ENCODE results near the gene EDAR.

Gene EDAR

DNA sequence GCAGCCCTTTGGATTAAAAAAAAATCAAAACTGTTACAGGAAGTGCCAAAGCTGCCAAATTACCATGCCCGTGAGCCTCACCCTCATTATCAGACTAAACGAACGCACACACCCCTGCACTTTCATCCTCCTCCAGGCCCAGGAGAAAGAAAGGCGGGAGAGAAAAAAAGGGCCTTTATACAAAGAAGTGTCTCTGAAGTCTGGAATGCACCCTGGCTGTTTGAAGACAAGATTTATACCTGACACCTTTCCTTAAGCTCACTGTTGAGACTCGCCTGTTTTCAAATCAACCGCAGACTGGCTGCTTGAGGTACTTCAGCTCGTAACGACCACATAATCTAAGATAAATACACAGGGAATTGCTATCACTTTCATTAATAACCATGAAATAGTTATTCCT is 31.0 kb downstream of the EDAR start:
- TF ChIP-seq, protein P1, sequence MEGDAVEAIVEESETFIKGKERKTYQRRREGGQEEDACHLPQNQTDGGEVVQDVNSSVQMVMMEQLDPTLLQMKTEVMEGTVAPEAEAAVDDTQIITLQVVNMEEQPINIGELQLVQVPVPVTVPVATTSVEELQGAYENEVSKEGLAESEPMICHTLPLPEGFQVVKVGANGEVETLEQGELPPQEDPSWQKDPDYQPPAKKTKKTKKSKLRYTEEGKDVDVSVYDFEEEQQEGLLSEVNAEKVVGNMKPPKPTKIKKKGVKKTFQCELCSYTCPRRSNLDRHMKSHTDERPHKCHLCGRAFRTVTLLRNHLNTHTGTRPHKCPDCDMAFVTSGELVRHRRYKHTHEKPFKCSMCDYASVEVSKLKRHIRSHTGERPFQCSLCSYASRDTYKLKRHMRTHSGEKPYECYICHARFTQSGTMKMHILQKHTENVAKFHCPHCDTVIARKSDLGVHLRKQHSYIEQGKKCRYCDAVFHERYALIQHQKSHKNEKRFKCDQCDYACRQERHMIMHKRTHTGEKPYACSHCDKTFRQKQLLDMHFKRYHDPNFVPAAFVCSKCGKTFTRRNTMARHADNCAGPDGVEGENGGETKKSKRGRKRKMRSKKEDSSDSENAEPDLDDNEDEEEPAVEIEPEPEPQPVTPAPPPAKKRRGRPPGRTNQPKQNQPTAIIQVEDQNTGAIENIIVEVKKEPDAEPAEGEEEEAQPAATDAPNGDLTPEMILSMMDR (IDR thresholded peaks at IDR 0.05; ENCODE audit: low read depth, low read length), result no peak
- no peak overlapping the region for H3K4me3 ChIP-seq (ENCODE audit: low read depth, low read length)

DNA sequence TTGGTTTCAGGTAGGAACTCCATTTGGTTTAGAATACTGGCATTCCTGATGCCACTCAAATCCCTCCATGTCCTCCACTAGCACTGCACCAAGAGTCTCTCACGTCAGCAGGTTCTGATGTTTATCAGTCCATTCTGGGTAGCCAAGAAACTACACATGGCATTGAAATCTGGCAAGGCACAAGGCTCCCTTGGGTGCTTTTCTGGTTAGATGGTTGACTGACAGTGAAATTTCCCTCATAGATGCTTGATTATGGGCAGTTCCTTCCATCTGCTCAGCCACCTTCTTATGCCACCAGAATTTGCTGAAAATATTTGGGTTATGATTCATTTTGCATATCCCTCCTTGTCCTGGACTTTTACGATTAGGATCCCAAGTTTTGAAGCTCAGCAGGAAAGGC is 32.6 kb downstream of the EDAR start:
- no peak overlapping the region for H3K4me3 ChIP-seq (ENCODE audit: low read depth, low read length)
- TF ChIP-seq, protein P1 (IDR thresholded peaks at IDR 0.05; ENCODE audit: low read depth, low read length), result no peak

DNA sequence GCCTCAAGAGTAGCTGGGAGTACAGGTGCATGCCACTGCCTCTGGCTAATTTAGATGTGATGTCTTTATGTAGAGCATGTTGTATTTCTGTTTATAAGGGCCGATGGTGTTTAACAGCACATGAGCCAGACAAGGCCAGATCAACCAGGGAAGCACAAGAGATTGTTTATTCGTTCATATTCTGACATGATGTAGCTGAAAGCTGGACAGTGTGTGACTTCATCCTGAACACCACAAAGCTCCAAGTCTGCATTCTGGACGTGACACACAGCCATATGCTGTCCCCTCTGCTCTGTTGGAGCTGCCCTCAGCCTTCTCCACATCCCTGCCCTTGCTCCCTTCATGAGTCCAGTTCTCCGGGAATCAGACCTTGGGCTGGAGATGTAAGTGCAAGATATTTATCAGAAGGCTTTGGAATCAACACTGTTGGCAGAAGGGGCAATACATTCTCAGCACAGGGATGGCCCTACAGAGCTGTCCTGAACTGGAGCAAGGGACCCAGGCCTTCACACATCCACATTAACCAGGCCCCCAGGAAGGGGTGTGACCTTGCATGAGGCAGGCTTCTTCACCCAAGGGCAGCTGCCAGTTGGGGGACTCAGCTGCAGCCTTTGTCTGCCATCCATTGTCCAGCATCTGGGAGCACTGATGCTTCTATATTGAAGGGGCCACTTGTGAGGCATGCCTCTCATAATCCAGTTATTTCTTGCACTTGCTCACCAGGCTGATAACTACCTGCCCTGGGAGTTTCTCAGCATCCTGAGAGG is 38.5 kb downstream of the EDAR start:
- TF ChIP-seq, protein P1 (IDR thresholded peaks at IDR 0.05; ENCODE audit: low read depth, low read length), result no peak
- H3K4me3 ChIP-seq (ENCODE audit: low read depth, low read length), result no peak overlapping the region

DNA sequence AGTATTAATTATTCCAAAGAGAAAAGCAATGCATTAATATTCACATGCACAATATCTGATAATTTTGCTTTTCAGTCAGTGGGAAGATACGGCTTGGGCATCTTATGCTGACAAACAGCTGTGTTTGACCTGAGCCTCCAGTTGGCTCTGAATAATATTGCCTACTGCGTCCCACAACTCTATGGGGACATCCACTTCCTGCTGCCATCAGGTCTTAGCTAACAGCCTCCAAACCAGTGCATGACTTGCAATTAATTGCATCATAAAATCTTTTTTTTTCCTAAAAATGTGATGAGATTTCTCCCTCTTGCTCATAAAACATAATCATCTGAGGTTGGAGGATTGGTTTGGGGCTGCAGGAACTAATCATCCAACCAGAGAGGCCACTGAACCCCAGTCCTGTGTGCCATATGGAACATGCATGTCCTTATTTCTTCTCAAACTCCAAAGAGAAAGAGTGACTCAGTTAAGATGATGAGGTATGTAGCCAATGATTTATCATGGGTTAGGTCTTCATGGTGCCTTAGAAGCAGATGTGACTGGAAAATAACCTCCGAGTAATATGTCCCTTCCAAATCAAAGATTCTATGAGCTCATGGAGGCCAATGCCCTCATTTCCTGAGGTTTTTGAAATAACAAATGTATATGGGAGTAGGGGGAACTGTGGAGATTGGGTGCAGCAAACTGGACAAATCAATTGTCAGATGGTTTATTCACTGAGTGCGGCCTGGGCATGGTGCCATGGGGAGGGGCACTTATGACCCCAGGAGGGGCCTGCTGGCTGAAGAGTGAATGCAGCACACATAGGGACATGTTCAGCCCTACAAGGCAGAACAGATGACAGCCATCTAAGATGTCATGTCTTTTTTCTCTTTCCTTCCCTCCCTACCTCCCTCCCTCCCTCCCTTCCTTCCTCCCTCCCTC is 39.4 kb downstream of the EDAR start:
- no peak overlapping the region for H3K4me3 ChIP-seq (ENCODE audit: low read depth, low read length)
- TF ChIP-seq, protein P1 (IDR thresholded peaks at IDR 0.05; ENCODE audit: low read depth, low read length), result no peak

DNA sequence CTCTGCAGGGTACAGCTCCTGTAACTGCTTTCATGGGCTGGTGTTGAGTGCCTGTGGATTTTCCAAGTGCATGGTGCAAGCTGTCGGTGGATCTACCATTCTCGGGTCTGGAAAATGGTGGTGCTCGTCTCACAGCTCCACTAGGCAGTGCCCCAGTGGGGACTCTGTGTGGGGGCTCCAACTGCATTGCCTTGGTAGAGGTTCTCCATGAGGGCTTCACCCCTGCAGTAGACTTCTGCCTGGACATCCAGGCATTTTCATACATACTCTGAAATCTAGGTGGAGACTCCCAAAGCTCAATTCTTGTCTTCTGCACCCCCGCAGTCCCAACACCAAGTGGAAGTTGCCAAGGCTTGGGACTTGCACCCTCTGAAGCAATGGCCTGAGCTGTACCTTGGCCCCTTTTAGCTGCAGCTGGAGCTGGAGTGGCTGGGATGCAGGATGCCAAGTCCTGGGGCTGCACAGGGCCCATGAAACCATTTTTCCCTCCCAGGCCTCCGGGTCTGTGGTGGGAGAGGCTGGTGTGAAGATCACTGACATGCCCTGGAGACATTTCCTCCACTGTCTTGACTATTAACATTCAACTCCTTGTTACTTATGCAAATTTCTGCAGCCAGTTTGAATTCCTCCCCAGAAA is 41.6 kb downstream of the EDAR start:
- H3K4me3 ChIP-seq (ENCODE audit: low read depth, low read length), result no peak overlapping the region
- TF ChIP-seq, protein P1 (IDR thresholded peaks at IDR 0.05; ENCODE audit: low read depth, low read length), result no peak

DNA sequence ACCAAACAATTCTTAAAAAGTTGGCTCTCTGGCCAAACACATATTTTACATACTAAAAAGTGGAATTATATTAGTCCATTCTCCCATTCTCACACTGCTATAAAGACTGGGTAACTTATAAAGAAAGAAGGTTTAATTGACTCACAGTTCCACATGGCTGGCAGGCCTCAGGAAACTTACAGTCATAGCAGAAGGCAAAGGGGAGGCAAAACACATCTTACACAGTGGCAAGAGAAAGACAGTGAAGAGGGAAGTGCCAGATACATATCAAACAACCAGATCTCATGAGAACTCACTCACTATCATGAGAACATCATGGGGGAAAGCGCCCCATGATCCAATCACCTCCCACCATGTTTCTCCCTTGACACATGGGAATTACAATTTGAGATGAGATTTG is 42.6 kb downstream of the EDAR start:
- H3K4me3 ChIP-seq (ENCODE audit: low read depth, low read length), result no peak overlapping the region
- TF ChIP-seq, protein P1 (IDR thresholded peaks at IDR 0.05; ENCODE audit: low read depth, low read length), result no peak
